HG02973 (cell line): ENCODE data around the gene MAGEA12.
"Not testable (repeated sequence)": the region's sequence is repeated elsewhere in the genome, so short reads cannot be mapped to it uniquely, and the experiment has no call there.

ENCODE experiments used
- ATAC-seq: cut with Tn5 transposase; IDR thresholded peaks from one replicate; pipeline ENCODE4 v1.9.1; 2021; ENCODE audit warnings: moderate library complexity; ENCODE audit not compliant: unreplicated experiment

The MAGEA12 gene

GRCh38 chrX:152733261-152733975, at the start of gene MAGEA12, which contains the start of gene CSAG1:
Gene MAGEA12, plus strand, starts transcription at chrX:152733757. Its CDS starts 2,405 bp downstream, at chrX:152736162.
Gene CSAG1, minus strand, starts transcription at chrX:152733721. Its CDS starts 1,261 bp downstream, at chrX:152732460.
- no peak for ATAC-seq

- ATAC-seq, result not testable (repeated sequence)
Measured at GRCh38 chrX:152697952-152698931, 35.3 kb upstream of the MAGEA12 start, which contains the start of gene MAGEA3. Gene MAGEA3, plus strand, starts transcription at chrX:152698794. Its CDS starts 2,039 bp downstream, at chrX:152700833.

- not testable (repeated sequence) for ATAC-seq
Measured at GRCh38 chrX:152700390-152700789, 33.2 kb upstream of the MAGEA12 start.

- ATAC-seq, result not testable (repeated sequence)
Measured at GRCh38 chrX:152706500-152706899, 27.1 kb upstream of the MAGEA12 start.

GRCh38 chrX:152709173-152709572, 24.4 kb upstream of the MAGEA12 start, which contains the start of gene CSAG2:
Gene CSAG2, minus strand, starts transcription at chrX:152709273. Its CDS starts 161 bp downstream, at chrX:152709112.
- not testable (repeated sequence) for ATAC-seq

GRCh38 chrX:152713195-152713594, 20.4 kb upstream of the MAGEA12 start:
- not testable (repeated sequence) for ATAC-seq

- not testable (repeated sequence) for ATAC-seq
Measured at GRCh38 chrX:152713815-152714787, 19.5 kb upstream of the MAGEA12 start, which contains the start of gene MAGEA2B. Gene MAGEA2B, plus strand, starts transcription at chrX:152714628. Its CDS starts 2,479 bp downstream, at chrX:152717107.

- no peak for ATAC-seq
Measured at GRCh38 chrX:152725409-152725808, 8.1 kb upstream of the MAGEA12 start.

- ATAC-seq, result not testable (repeated sequence)
Measured at GRCh38 chrX:152734143-152734858, 744 bp downstream of the MAGEA12 start.

- ATAC-seq, result no peak
Measured at GRCh38 chrX:152735101-152735500, 1.5 kb downstream of the MAGEA12 start.

GRCh38 chrX:152735860-152736511, 2.4 kb downstream of the MAGEA12 start:
- ATAC-seq, result no peak

GRCh38 chrX:152736528-152736927, 3.0 kb downstream of the MAGEA12 start:
- not testable (repeated sequence) for ATAC-seq

- no peak for ATAC-seq
Measured at GRCh38 chrX:152738560-152738959, 5.0 kb downstream of the MAGEA12 start.

- not testable (repeated sequence) for ATAC-seq
Measured at GRCh38 chrX:152753686-152754650, 20.4 kb downstream of the MAGEA12 start, which contains the start of gene MAGEA2. Gene MAGEA2, minus strand, starts transcription at chrX:152753842. Its CDS starts 2,479 bp downstream, at chrX:152751363.

- not testable (repeated sequence) for ATAC-seq
Measured at GRCh38 chrX:152754871-152755270, 21.3 kb downstream of the MAGEA12 start.

GRCh38 chrX:152758918-152759317, 25.4 kb downstream of the MAGEA12 start, which contains the start of gene CSAG3:
Gene CSAG3, plus strand, starts transcription at chrX:152759218.
- ATAC-seq, result not testable (repeated sequence)

- ATAC-seq, result not testable (repeated sequence)
Measured at GRCh38 chrX:152759544-152759943, 26.0 kb downstream of the MAGEA12 start.
